ENCODE measurements around the gene MT3. TPM values are rescaled to one million over a fixed set of nuclear protein-coding genes. Genes with fewer than 3 reads are reported as not detected.
A peak's percentile ranks its signal among the peaks of the same experiment; 100 is the strongest.
"Not testable (repeated sequence)": the region's sequence is repeated elsewhere in the genome, so short reads cannot be mapped to it uniquely, and the experiment has no call there.

MT3 gene
- total and polyA plus RNA-seq, 7 donors = 3.5 to 9.6 (median 4.3) TPM; not detected in 2

- Histone ChIP-seq H3K4me1 (peaks cover 0 to 14% (median 9%) of the 10 kb centered on the region in 4 donors), H3K36me3 (no peaks in the 10 kb centered on the region), H3K9me3 (no peaks in the 10 kb centered on the region), H3K27ac (peak overlapping the region; percentile 54 to 61 (median 56)), H3K27me3 (no peaks in the 10 kb centered on the region), H3K4me3 (peak overlapping the region in 3 of 4 donors; percentile 38 to 49 (median 48))
- intact Hi-C loops (cut with DNase I) = no loop called here
- TF ChIP-seq POLR2AphosphoS5 (IDR thresholded peaks at IDR 0.05) = peak; percentile 43 to 70 (median 65)
- no peak for TF ChIP-seq POLR2A (IDR thresholded peaks at IDR 0.05)
- DNase-seq = peak; percentile 92
- 3 to 5% methylated on average over 41 of the region's 41 CpGs for WGBS, 2 donors
These were observed 28.1 kb downstream of the MT3 start for GRCh38 chr16:56617212-56618085.

- TF ChIP-seq CTCF (IDR thresholded peaks at IDR 0.05) (no peak), POLR2AphosphoS5 (IDR thresholded peaks at IDR 0.05) (no peak)
- intact Hi-C loops (cut with DNase I) = no loop called here
- 73 to 88% methylated on average over 6 of the region's 6 CpGs for WGBS, 2 donors
- Histone ChIP-seq H3K36me3 (no peaks in the 10 kb centered on the region), H3K27ac (peak overlapping the region in 1 of 4 donors; percentile 54), H3K9me3 (no peaks in the 10 kb centered on the region), H3K27me3 (no peaks in the 10 kb centered on the region), H3K4me3 (no peak overlapping the region), H3K4me1 (peaks cover 0 to 14% (median 9%) of the 10 kb centered on the region in 4 donors)
- DNase-seq = no peak
These were observed 28.8 kb downstream of the MT3 start for GRCh38 chr16:56618138-56618537.

- intact Hi-C loops (cut with DNase I) = no loop called here
- TF ChIP-seq EP300 (IDR thresholded peaks at IDR 0.05) (no peak), POLR2AphosphoS5 (IDR thresholded peaks at IDR 0.05) (no peak), POLR2A (IDR thresholded peaks at IDR 0.05) (no peak), CTCF (IDR thresholded peaks at IDR 0.05) (no peak)
- DNase-seq = no peak
- no peaks in the 10 kb centered on the region for H3K36me3 ChIP-seq
- no peaks in the 10 kb centered on the region for H3K27me3 ChIP-seq
- peaks cover 0 to 18% (median 10%) of the 10 kb centered on the region in 4 donors for H3K4me1 ChIP-seq
- no peak overlapping the region for H3K27ac ChIP-seq
- 80 to 91% methylated on average over 8 of the region's 8 CpGs for WGBS, 2 donors
- no peaks in the 10 kb centered on the region for H3K9me3 ChIP-seq
- no peak overlapping the region for H3K4me3 ChIP-seq
These were observed 31.1 kb downstream of the MT3 start for GRCh38 chr16:56620339-56620897.

GRCh38 chr16:56621665-56622445 is 32.5 kb downstream of the MT3 start:
- 73 to 82% methylated on average over 4 of the region's 4 CpGs for WGBS, 2 donors
- H3K27me3 ChIP-seq; intact Hi-C loops (cut with DNase I); H3K9me3 ChIP-seq; H3K36me3 ChIP-seq; DNase-seq; H3K4me3 ChIP-seq: not testable (repeated sequence)
- Histone ChIP-seq H3K4me1 (peaks cover 0 to 28% (median 19%) of the 10 kb centered on the region in 4 donors), H3K27ac (peak overlapping the region in 1 of 4 donors; percentile 8)

- H3K27ac ChIP-seq; intact Hi-C loops (cut with DNase I): not testable (repeated sequence)
These were observed 33.9 kb downstream of the MT3 start for GRCh38 chr16:56623184-56623583.

GRCh38 chr16:56623637-56624036 is 34.3 kb downstream of the MT3 start:
- 94 to 96% methylated on average over 2 of the region's 2 CpGs for WGBS, 2 donors
- no peak for TF ChIP-seq CTCF (IDR thresholded peaks at IDR 0.05)
- no peak for TF ChIP-seq POLR2AphosphoS5 (IDR thresholded peaks at IDR 0.05)
- TF ChIP-seq EP300 (IDR thresholded peaks at IDR 0.05) = no peak
- no peak for TF ChIP-seq POLR2A (IDR thresholded peaks at IDR 0.05)
- peaks cover 0 to 23% (median 19%) of the 10 kb centered on the region in 4 donors for H3K4me1 ChIP-seq
- H3K27ac ChIP-seq = no peak overlapping the region
- H3K27me3 ChIP-seq = no peaks in the 10 kb centered on the region
- intact Hi-C loops (cut with DNase I) = loop anchor here (2.0 kb wide), 1 partner anchor 59 kb away; the partner anchor contains the start of gene MT1X
- no peaks in the 10 kb centered on the region for H3K9me3 ChIP-seq
- no peak overlapping the region for H3K4me3 ChIP-seq
- no peak for DNase-seq
- no peaks in the 10 kb centered on the region for H3K36me3 ChIP-seq

More at GRCh38 chr16:56623184-56623583, 33.9 kb downstream of the MT3 start:
- peaks cover 0 to 23% (median 19%) of the 10 kb centered on the region in 4 donors for H3K4me1 ChIP-seq
- 94 to 95% methylated on average over 5 of the region's 5 CpGs for WGBS, 2 donors
- H3K4me3 ChIP-seq, H3K36me3 ChIP-seq, H3K9me3 ChIP-seq, H3K27me3 ChIP-seq: not testable (repeated sequence)
- DNase-seq = peak; percentile 29

Data from sigmoid colon (tissue), 7 donors.